HEK293T (cell line): ENCODE measurements around the gene CPE.

ENCODE experiments used
- CTCF ChIA-PET: fragments of 350-600 bp; formaldehyde crosslinking; extraction: SDS; loops from one replicate; lab custom pipeline; 2021; ENCODE audit warnings: antibody characterized with exemption, inconsistent platforms; lab: Yijun Ruan, JAX
- POLR2A ChIA-PET: fragments of 350-600 bp; formaldehyde crosslinking; extraction: SDS; loops from one replicate; lab custom pipeline; 2020; ENCODE audit warnings: antibody characterized with exemption, inconsistent platforms; lab: Yijun Ruan, JAX
- DNase-seq: peaks from one replicate; pipeline ENCODE4 v3.0.0; 2012; ENCODE audit warnings: mixed read lengths; ENCODE audit errors: extremely low spot score
- ARNT ChIP-seq: fragments of 450-650 bp; IDR thresholded peaks from 2 replicates; pipeline ENCODE4 v1.6.1; 2017; ENCODE audit warnings: mild to moderate bottlenecking
- BHLHE40 ChIP-seq: fragments of 450-650 bp; IDR thresholded peaks from 2 replicates; pipeline ENCODE4 v1.6.1; 2016; ENCODE audit warnings: mild to moderate bottlenecking, moderate library complexity, borderline replicate concordance
- CTBP1 ChIP-seq: fragments of 450-650 bp; IDR thresholded peaks from 2 replicates; pipeline ENCODE4 v1.6.1; 2016; ENCODE audit warnings: borderline replicate concordance
- ELF4 ChIP-seq: fragments of 450-650 bp; IDR thresholded peaks from 2 replicates; pipeline ENCODE4 v1.6.1; 2017; ENCODE audit warnings: antibody characterized with exemption
- FOXA1 ChIP-seq: fragments of 450-650 bp; IDR thresholded peaks from 2 replicates; pipeline ENCODE4 v1.6.1; 2016; ENCODE audit warnings: mild to moderate bottlenecking
- FOXK2 ChIP-seq: fragments of 450-650 bp; IDR thresholded peaks from 2 replicates; pipeline ENCODE4 v1.6.1; 2016; ENCODE audit warnings: mild to moderate bottlenecking
- HDGF ChIP-seq: fragments of 450-650 bp; IDR thresholded peaks from 2 replicates; pipeline ENCODE4 v1.6.1; 2017; ENCODE audit warnings: antibody characterized with exemption, borderline replicate concordance
- L3MBTL2 ChIP-seq: fragments of 450-650 bp; conservative IDR thresholded peaks from 2 replicates; pipeline ENCODE4 v1.6.1; 2016; ENCODE audit warnings: mild to moderate bottlenecking
- LEF1 ChIP-seq: fragments of 450-650 bp; IDR thresholded peaks from 2 replicates; pipeline ENCODE4 v1.6.1; 2017; ENCODE audit warnings: mild to moderate bottlenecking, borderline replicate concordance
- PKNOX1 ChIP-seq: fragments of 450-650 bp; IDR thresholded peaks from 2 replicates; pipeline ENCODE4 v1.6.1; 2016
- SP1 ChIP-seq: fragments of 450-650 bp; IDR thresholded peaks from 2 replicates; pipeline ENCODE4 v1.6.1; 2017
- SUZ12 ChIP-seq: fragments of 450-650 bp; IDR thresholded peaks from 2 replicates; pipeline ENCODE4 v1.6.1; 2016; ENCODE audit warnings: mild to moderate bottlenecking
- ZNF384 ChIP-seq: fragments of 450-650 bp; IDR thresholded peaks from 2 replicates; pipeline ENCODE4 v1.6.1; 2016

CPE gene

GRCh38 chr4:165542476-165542875 lies 163.7 kb downstream of the CPE start:
- ChIA-PET CTCF (interaction anchor here (0.8 kb wide), 1 partner anchor 545 kb away, joined by 4 read pairs; no protein-coding TSS in a partner anchor), POLR2A (no interaction called here)
- TF ChIP-seq FOXA1 (no peak), HDGF (no peak), L3MBTL2 (no peak), ARNT (no peak), ZNF384 (no peak), FOXK2 (no peak), SP1 (no peak), BHLHE40 (no peak), PKNOX1 (no peak), ELF4 (no peak), LEF1 (no peak), CTBP1 (no peak), SUZ12 (no peak)
- no peak for DNase-seq
